Measurements from ENCODE around the gene SRGAP1.

SRGAP1 gene

DNA sequence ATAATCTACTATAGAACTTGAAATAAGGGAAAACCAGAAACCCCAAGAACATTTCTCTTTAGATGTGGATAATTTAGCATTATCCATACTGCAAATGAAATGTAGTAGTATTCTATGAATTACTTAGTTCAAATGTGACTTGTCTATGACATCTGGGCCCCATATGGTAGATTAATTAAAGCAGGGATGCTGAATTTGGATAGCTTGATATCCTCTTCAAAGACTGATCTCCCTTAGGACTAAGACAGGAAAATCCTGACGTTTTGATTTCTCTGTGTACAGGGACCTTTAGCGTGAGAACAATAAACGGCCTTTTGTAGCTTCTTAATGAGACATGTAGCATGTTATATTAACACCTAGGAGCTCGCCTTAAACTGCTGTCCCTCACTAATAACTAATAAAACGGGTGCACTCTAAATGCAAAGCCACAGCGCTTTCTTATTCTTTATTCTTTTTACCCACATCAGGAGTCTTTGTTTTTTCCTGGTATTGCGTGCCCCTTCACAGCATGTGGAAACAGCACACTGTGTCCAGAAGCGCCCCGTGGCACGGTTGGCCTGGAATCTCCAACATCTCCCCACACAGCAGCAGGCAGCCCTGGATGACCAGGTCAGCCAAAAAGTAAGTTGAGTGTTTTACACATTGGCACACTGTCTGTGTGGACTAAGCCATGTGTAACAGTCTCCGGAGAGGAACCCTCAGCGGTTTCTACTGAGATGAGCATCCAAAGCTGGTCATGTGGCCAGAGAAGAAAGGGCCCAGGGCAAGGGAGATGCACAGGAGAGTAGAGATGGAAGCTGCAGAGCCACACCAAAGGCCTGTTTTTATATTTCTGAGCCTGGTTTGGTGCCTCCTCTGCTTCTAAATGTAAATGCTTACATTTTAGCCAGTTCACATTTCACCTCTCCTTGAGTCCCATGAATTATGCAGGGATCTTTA lies 93.1 kb downstream of the SRGAP1 start:
- DNase-seq (ENCODE audit: low read depth) = no peak

GRCh38 chr12:63940310-63941005 lies 96.0 kb downstream of the SRGAP1 start:
- DNase-seq (ENCODE audit: low read depth) = no peak

GRCh38 chr12:63941166-63941800 lies 96.8 kb downstream of the SRGAP1 start:
- DNase-seq (ENCODE audit: low read depth) = no peak

DNA sequence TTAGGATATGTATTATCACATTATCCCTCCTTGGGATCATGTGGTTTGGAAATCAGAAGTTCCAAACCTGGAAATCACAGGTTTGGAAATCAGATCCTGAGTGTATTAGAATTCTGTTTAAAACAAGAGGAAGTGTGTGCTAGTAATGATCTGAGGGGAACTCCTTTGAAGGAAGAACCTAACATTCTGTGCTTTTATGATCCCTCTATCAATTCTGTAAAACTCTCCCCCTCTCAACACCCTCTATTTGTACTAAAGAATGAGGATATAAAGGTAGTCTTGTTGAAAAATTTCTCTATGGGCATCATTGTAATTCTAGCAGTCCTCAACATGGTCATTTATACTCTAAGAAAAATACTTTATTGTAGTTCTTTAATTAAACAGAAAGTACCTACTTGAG lies 97.4 kb downstream of the SRGAP1 start:
- no peak for DNase-seq (ENCODE audit: low read depth)

DNA sequence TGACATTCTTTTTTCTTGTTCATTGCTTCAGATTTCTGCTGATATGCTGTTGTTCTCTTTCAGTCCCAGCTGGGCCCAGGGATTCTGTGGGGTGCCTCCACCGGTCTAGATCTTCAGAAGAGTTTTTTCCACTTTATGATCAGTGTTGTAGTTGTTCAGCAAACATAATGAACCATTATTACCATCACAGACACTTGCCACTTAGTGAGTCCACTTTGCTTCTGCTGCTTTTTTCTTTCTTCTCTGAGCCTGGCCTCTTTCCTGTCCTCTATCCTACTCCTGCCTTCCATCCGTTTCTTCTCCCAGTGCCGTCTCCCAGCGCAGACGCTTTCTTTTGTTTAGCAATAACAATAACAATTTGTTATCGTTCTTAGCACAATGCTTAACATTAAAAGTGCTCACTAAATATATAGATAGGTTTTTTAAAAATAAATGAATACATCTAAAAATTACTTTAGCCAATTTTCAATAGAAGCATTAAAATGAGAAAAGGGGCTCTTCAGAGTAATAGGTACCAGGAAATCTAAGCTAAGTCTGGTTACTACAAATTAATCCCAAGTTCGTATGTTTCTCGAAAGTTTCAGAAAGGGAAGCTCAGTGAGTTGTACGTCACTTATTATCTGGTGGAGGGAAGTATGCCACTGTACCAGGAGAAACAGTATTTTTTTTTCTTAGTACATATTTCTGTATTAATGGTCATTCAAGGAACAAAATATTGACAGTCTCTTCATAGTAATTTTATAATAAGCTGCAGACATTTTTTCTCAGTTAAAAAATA lies 98.2 kb downstream of the SRGAP1 start:
- no peak for DNase-seq (ENCODE audit: low read depth)

DNA sequence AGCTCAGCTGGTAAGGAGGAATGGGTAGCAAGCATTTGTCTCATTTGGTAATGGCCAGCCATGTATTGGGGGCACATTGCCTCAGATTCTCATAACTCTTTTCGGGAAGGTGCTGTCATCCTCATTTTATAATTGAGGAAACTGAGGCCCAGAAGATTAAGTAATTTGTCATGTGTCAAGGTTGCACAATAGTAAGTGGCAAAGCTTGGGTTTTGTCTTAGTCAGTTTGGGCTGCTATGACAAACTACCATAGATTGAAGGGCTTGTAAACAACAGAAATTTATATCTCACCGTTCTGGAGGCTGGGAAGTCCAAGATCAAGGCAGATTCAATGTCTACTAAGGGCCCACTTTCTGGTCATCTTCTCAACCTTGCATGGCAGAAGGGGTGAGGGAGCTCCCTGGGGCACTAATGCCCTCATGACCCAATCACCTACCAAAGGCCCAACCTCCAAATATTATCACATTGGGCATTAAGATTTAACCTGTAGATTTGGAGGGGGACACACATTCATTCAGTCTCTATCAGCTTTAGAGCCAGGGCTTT lies 99.6 kb downstream of the SRGAP1 start:
- no peak for DNase-seq (ENCODE audit: low read depth)

DNA sequence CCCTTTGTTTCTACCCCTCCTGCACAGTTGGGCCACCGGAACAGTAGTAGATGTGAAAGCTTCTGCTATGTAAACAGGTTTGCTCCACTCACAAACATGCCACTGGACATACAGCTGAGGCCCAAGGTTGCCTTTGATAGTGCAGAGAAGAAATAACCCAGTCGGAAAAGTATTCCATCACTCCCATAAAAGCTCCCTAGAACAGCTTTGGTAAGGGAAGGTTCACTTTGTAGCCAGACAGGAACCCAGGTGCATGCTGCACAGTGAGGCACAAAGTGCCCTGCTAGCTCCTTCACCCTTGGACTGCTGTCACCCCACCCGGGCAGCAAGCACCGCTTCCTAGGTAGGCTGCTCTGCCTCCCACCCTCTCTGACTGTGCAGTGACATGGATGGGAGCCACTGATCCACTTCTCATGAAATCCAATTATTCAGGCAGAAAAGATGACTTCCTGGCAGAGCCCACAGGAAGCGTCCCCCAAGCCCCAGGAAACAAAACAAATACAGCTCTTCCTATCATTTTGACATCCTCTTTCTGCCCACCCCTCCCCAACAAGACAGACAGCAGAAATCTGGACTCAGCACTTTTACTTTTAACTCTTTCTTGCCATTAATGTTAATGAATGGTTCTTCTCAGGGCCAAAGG lies 100.2 kb downstream of the SRGAP1 start:
- DNase-seq (ENCODE audit: low read depth) = no peak

- no peak for DNase-seq (ENCODE audit: low read depth)
Measured at GRCh38 chr12:63945777-63946176, 101.3 kb downstream of the SRGAP1 start.

GRCh38 chr12:63948211-63948610 lies 103.7 kb downstream of the SRGAP1 start:
- DNase-seq (ENCODE audit: low read depth) = no peak

- no peak for DNase-seq (ENCODE audit: low read depth)
Measured at GRCh38 chr12:63949902-63950301, 105.4 kb downstream of the SRGAP1 start.

- no peak for DNase-seq (ENCODE audit: low read depth)
Measured at GRCh38 chr12:63952995-63953394, 108.5 kb downstream of the SRGAP1 start.

DNA sequence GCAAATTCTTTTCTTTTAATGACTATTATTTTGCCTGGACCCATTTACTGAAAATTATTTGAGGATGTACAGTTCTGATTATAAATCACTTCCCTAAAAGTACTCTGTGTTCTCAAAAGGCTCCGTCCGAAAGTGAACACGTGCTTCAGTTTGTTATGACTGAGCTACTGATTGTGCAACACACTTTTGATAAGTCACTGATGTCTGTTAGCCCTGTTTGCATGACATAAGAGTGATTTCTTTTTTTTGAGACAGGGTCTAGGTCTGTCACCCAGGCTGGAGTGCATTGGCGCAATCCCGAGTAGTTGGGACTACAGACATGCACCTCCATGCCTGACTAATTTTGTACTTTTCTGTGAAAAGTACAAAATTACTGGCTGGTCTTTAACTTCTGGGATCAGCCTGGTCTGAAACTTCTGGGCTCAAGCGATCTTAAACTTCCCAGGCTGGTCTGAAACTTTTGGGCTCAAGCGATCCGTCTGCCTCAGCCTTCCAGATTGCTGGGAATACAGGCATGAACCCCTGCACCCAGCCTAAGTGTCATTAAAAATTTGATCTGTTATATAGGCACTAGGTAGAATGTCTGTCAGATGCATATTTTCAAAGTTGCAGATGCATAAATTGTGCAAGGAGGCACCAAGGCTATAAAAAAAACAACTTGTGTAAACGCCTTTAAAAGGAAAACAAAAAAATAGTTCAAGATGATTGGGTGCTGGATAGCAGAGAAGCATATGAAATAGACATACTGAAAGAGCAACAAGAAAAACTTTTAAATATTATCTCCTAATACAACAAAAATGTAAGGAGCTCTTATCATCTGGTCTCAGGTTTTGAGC lies 111.5 kb downstream of the SRGAP1 start:
- no peak for DNase-seq (ENCODE audit: low read depth)

GRCh38 chr12:63957496-63957895 lies 113.0 kb downstream of the SRGAP1 start:
- no peak for DNase-seq (ENCODE audit: low read depth)

DNA sequence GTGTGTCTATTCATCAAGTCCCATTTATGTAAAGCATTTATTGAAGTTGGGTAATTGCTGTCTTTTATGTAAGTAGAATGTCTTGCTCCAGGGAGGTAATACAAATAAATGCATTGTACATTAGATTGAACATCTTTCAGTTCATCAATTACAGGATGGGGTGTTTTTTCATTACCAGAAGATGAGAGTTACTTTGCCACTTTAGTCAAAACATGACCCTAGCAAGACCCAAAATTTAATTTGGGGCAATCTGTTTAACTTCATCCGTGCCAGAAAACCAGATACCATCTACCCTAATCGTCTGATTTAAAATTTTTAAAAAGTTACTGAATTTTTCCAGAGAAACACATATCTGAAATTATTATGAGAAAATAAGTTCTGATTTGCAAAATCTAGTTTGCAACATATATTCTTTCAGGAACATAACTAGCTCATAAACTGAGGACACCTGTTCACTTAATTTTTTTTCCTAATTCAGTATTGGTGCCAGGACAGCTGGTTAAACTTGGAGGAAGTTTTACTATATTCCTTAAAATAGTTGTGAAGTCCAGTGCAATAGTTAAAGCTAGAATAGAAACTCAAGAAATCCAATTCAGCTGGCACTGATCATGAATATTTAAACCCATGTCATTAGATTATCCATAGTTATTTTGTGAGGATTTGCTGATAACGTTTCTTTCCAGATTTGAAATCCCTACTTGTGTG lies 114.5 kb downstream of the SRGAP1 start:
- no peak for DNase-seq (ENCODE audit: low read depth)

DNA sequence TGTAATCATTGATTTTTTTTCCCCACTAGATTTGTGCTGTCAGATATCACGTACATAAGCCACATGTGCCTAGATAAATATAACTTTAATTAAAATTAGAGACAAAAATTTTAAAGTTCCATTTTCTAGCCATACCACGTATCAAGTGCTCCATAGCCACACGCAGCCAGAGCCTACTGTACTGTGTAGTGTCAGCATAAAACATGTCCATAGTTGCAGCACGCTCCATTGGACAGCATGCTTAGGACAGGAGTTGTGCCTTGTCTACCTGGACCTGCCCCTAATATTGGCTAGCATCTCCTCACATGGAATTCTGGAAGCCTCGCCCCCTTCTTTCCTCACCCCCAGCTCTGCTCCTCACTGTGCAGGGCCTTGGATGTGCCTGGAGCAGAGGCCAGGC lies 116.5 kb downstream of the SRGAP1 start:
- no peak for DNase-seq (ENCODE audit: low read depth)

DNA sequence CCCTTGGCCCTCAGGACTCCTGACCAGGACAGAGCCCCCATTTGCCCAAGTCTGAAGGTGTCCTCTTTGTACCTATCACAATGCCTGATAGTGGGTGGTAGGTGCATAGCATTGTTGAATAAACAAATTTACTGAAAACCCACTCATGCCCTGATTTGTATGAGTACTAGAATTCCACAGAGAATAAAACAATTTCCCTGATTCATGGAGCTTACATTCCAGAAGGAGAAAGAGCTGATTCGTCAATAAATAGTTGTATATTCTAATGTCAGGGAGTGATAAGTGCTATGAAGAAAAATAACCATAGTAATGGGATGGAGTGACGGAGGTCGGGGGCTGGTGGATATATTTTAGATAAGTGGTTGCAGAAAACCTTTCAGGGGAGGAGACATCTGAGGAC lies 117.0 kb downstream of the SRGAP1 start:
- DNase-seq (ENCODE audit: low read depth) = no peak

DNA sequence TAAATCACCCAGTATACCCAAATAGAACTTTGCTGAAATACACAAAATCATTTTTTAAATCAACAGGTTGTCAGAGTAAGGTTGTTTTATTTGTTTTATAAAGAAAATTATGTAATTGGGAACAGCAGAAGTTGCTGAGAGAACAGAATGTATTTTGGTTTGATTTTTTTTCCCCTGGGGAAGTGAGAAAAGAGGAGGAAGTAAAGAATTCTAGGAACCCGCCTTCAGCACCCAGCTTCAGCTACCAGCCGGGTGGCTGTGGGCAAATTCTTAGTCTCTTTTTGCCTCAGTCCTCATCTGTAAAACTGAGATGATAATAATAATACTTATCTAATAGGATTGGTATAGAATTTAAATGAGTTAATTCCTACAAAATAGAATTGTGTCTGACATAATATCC lies 119.4 kb downstream of the SRGAP1 start:
- no peak for DNase-seq (ENCODE audit: low read depth)

- no peak for DNase-seq (ENCODE audit: low read depth)
Measured at GRCh38 chr12:63964301-63964700, 119.8 kb downstream of the SRGAP1 start.

- DNase-seq (ENCODE audit: low read depth) = peak; percentile 19
Measured at GRCh38 chr12:63965936-63966605, 121.6 kb downstream of the SRGAP1 start.

Data from HS-27A (cell line).